Activated T-helper 9 cell treated with anti-CD3 and anti-CD28 coated beads, Interleukin-2, amount 50 U/mL, for 16 hours (primary cell): ENCODE results near the gene CYB5R4.
"Not testable (repeated sequence)": the region's sequence is repeated elsewhere in the genome, so short reads cannot be mapped to it uniquely, and the experiment has no call there.

Source experiments
- DNase-seq: peaks from one replicate; pipeline ENCODE4 v3.0.0-alpha.2; 2020; ENCODE audit warnings: low read depth

The CYB5R4 gene

GRCh38 chr6:83862776-83863471 lies 3.4 kb downstream of the CYB5R4 start:
- no peak for DNase-seq

GRCh38 chr6:83867043-83867442 lies 7.6 kb downstream of the CYB5R4 start:
- no peak for DNase-seq

GRCh38 chr6:83867527-83868161 lies 8.2 kb downstream of the CYB5R4 start:
- DNase-seq: no peak

- DNase-seq: no peak
Measured at GRCh38 chr6:83868639-83869038, 9.2 kb downstream of the CYB5R4 start.

- no peak for DNase-seq
Measured at GRCh38 chr6:83870649-83871048, 11.2 kb downstream of the CYB5R4 start.

GRCh38 chr6:83872386-83873118 lies 13.1 kb downstream of the CYB5R4 start:
- no peak for DNase-seq

- no peak for DNase-seq
Measured at GRCh38 chr6:83873869-83874268, 14.4 kb downstream of the CYB5R4 start.

GRCh38 chr6:83875843-83876242 lies 16.4 kb downstream of the CYB5R4 start:
- DNase-seq: no peak

GRCh38 chr6:83878902-83879644 lies 19.6 kb downstream of the CYB5R4 start:
- no peak for DNase-seq

- no peak for DNase-seq
Measured at GRCh38 chr6:83879746-83880145, 20.3 kb downstream of the CYB5R4 start.

GRCh38 chr6:83883240-83883639 lies 23.8 kb downstream of the CYB5R4 start:
- no peak for DNase-seq

- DNase-seq: no peak
Measured at GRCh38 chr6:83884523-83884922, 25.0 kb downstream of the CYB5R4 start.

GRCh38 chr6:83885984-83886383 lies 26.5 kb downstream of the CYB5R4 start:
- no peak for DNase-seq

- DNase-seq: no peak
Measured at GRCh38 chr6:83889621-83890020, 30.1 kb downstream of the CYB5R4 start.

GRCh38 chr6:83890520-83890919 lies 31.0 kb downstream of the CYB5R4 start:
- no peak for DNase-seq

GRCh38 chr6:83891586-83891985 lies 32.1 kb downstream of the CYB5R4 start:
- DNase-seq: no peak

- no peak for DNase-seq
Measured at GRCh38 chr6:83893024-83893423, 33.5 kb downstream of the CYB5R4 start.

GRCh38 chr6:83897094-83897493 lies 37.6 kb downstream of the CYB5R4 start:
- DNase-seq: not testable (repeated sequence)

GRCh38 chr6:83901624-83902023 lies 42.1 kb downstream of the CYB5R4 start:
- no peak for DNase-seq

GRCh38 chr6:83904395-83904794 lies 44.9 kb downstream of the CYB5R4 start:
- no peak for DNase-seq

GRCh38 chr6:83905648-83906047 lies 46.2 kb downstream of the CYB5R4 start:
- DNase-seq: no peak

- DNase-seq: not testable (repeated sequence)
Measured at GRCh38 chr6:83907623-83908390, 48.3 kb downstream of the CYB5R4 start.
